Measurements from ENCODE around the gene CPOX. TPM values are rescaled to one million over a fixed set of nuclear protein-coding genes. Genes with fewer than 3 reads are reported as not detected.

CPOX gene
- total and polyA plus RNA-seq, 10 of the 15 experiments (the other 5 are each of a cell fraction or from before 2014, with no cell fraction given), result 40.7 to 72.6 (median 64.5) TPM

DNA sequence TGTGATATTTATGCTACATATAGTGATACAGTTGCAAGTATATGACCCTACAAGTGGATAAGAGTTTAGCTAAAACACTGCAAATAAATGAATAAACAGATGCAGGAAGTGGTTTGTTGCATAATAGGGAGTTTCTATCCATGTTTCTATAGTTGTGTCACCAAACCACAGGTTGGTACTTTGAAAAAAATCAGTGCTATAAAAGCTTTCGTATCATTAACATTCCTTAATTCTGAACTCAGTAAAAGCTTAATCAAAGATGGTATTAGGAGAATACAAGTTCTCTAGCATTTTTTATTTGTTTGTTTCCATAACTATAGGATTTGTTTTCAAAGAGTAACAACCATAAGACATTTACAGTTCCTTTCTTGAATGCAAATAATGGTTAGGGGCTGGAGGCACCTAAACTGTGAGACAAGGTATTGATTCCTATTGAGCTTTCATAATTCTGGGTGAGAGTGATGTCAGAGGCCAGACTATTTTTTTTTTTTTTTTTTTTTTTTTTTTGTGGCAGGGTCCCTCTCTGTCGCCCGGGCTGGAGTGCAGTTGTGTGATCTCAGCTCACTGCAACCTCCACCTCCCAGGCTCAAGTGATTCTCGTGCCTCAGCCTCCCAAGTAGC lies 29.6 kb downstream of the CPOX start (continued):
- TF ChIP-seq, protein P1, sequence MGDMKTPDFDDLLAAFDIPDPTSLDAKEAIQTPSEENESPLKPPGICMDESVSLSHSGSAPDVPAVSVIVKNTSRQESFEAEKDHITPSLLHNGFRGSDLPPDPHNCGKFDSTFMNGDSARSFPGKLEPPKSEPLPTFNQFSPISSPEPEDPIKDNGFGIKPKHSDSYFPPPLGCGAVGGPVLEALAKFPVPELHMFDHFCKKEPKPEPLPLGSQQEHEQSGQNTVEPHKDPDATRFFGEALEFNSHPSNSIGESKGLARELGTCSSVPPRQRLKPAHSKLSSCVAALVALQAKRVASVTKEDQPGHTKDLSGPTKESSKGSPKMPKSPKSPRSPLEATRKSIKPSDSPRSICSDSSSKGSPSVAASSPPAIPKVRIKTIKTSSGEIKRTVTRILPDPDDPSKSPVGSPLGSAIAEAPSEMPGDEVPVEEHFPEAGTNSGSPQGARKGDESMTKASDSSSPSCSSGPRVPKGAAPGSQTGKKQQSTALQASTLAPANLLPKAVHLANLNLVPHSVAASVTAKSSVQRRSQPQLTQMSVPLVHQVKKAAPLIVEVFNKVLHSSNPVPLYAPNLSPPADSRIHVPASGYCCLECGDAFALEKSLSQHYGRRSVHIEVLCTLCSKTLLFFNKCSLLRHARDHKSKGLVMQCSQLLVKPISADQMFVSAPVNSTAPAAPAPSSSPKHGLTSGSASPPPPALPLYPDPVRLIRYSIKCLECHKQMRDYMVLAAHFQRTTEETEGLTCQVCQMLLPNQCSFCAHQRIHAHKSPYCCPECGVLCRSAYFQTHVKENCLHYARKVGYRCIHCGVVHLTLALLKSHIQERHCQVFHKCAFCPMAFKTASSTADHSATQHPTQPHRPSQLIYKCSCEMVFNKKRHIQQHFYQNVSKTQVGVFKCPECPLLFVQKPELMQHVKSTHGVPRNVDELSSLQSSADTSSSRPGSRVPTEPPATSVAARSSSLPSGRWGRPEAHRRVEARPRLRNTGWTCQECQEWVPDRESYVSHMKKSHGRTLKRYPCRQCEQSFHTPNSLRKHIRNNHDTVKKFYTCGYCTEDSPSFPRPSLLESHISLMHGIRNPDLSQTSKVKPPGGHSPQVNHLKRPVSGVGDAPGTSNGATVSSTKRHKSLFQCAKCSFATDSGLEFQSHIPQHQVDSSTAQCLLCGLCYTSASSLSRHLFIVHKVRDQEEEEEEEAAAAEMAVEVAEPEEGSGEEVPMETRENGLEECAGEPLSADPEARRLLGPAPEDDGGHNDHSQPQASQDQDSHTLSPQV (IDR thresholded peaks at IDR 0.05), result no peak

DNA sequence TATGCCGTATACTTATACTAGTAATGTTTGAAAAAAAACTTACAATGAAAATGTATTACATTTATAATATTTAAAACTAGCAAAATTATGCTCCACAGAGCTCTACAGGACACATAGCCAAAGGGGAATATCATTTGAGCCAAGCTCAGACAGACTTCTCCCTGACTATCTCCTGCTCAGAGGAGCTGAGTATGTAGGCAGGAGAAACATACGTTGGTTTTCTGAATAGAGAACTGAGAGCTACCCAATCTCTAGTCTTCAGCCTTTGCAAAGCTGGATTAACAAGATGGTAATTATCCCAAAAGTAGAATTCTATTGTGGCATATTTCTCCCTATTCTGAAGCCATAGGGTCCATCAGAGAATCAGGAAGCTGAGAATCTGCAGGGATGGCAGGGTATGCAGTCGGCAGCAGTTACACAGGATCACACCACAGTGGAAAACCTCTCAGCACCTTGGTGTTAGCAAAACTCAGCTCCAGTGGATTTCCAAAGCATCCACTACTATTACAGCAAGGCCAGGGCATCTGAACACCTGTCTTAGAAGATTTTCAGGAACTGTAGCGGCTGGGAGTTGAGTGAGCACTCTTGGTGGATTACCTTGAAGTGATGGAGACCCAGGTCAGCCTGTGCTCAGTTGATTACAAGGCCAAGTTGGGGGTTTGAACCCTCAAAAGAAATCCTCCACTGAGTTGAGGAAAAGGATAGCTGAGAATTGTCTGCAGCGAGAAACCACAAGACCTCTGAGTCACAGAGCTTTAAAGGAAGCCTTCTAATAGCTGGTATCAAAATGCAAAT lies 31.5 kb downstream of the CPOX start:
- intact Hi-C loops (cut with micrococcal nuclease; ENCODE audit: unreplicated experiment), result loop anchor here (1.0 kb wide), 1 partner anchor 31 kb away; the partner anchor contains the start of gene GPR15
- POLR2A ChIA-PET, result interaction anchor here (1.0 to 23.2 kb wide), 8 partner anchors 9 to 36 kb away, joined by 3 to 350 read pairs (median 5); partner anchors contain the start of gene GPR15
- TF ChIP-seq IKZF2 (IDR thresholded peaks at IDR 0.05) (peak; percentile 56 to 66), SPI1 (IDR thresholded peaks at IDR 0.05; ENCODE audit: borderline replicate concordance, insufficient read depth, low read depth, low read length) (peak; percentile 63; the same call in 1 of the 2 replicates), SIX5 (IDR thresholded peaks at IDR 0.05; ENCODE audit: low read depth, low read length, severe bottlenecking) (no peak), TAF1 (IDR thresholded peaks at IDR 0.05; ENCODE audit: borderline replicate concordance, low read depth, low read length) (peak; percentile 61; the same call in 1 of the 2 replicates), EED (IDR thresholded peaks at IDR 0.05; ENCODE audit: low read depth) (peak; percentile 68; the same call in 1 of the 2 replicates)
- TF ChIP-seq, protein P2, sequence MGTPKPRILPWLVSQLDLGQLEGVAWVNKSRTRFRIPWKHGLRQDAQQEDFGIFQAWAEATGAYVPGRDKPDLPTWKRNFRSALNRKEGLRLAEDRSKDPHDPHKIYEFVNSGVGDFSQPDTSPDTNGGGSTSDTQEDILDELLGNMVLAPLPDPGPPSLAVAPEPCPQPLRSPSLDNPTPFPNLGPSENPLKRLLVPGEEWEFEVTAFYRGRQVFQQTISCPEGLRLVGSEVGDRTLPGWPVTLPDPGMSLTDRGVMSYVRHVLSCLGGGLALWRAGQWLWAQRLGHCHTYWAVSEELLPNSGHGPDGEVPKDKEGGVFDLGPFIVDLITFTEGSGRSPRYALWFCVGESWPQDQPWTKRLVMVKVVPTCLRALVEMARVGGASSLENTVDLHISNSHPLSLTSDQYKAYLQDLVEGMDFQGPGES (IDR thresholded peaks at IDR 0.05), result no peak
- TF ChIP-seq, protein P3, sequence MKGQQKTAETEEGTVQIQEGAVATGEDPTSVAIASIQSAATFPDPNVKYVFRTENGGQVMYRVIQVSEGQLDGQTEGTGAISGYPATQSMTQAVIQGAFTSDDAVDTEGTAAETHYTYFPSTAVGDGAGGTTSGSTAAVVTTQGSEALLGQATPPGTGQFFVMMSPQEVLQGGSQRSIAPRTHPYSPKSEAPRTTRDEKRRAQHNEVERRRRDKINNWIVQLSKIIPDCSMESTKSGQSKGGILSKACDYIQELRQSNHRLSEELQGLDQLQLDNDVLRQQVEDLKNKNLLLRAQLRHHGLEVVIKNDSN (IDR thresholded peaks at IDR 0.05; ENCODE audit: borderline replicate concordance, extremely low read length, insufficient read depth, low read depth, low read length), result no peak

More for the DNA sequence above, 31.5 kb downstream of the CPOX start:
- ChIA-PET SMC1A (ENCODE audit: uncharacterized antibody, unreplicated experiment) (interaction anchor here (0.6 to 23.6 kb wide), 16 partner anchors 8 to 172 kb away, joined by 3 to 603 read pairs (median 3); partner anchors contain the start of genes CLDND1 and GPR15), CTCF (interaction anchor here (0.8 to 3.2 kb wide), 11 partner anchors 9 to 39 kb away, joined by 3 to 24 read pairs (median 5); partner anchors contain the start of genes CLDND1 and GPR15), RAD21 (ENCODE audit: unreplicated experiment) (interaction anchor here (0.6 to 20.2 kb wide), 14 partner anchors 9 to 186 kb away, joined by 3 to 511 read pairs (median 6); partner anchors contain the start of genes CLDND1, CPOX and GPR15)
- peaks cover 44% of the 10 kb centered on the region for H3K4me1 ChIP-seq (ENCODE audit: control insufficient read depth, insufficient read depth, low read length)
- no peaks in the 10 kb centered on the region; the same call in 2 of the 3 replicates for H3K9me3 ChIP-seq (replicated peaks; ENCODE audit: control insufficient read depth, insufficient read depth, low read length)
- in situ Hi-C loops (cut with MboI), result loop anchor here (5.0 kb wide), 1 partner anchor 35 kb away; no protein-coding TSS in a partner anchor
- H3K27ac ChIP-seq (ENCODE audit: control insufficient read depth, insufficient read depth), result peak overlapping the region; percentile 100
- peak overlapping the region; percentile 99 for H3K9ac ChIP-seq (ENCODE audit: control insufficient read depth, insufficient read depth, low read length)
- H3K79me2 ChIP-seq (ENCODE audit: control insufficient read depth, insufficient read depth, low read length), result peaks cover 93% of the 10 kb centered on the region
- H3K36me3 ChIP-seq (ENCODE audit: control insufficient read depth in 2 of 2, insufficient read depth in 2 of 2, low read length in 1 of 2), result no peaks in the 10 kb centered on the region
- ATAC-seq (peak; percentile 24), DNase-seq (ENCODE audit: low read depth, low spot score) (no peak), FAIRE-seq (no peak)
- peak overlapping the region; percentile 63 for H3K4me3 ChIP-seq
- 2% methylated on average over 5 of the region's 5 CpGs for WGBS (ENCODE audit: insufficient coverage, insufficient replicate concordance, low lambda C conversion rate, missing lambda C conversion rate)
- no peaks in the 10 kb centered on the region for H3K27me3 ChIP-seq (replicated peaks in 1 of 2; ENCODE audit: control insufficient read depth in 2 of 2, insufficient read depth in 2 of 2, low read length in 1 of 2)
- H3K4me2 ChIP-seq (ENCODE audit: control insufficient read depth, insufficient read depth), result peak overlapping the region; percentile 99
- H4K20me1 ChIP-seq (ENCODE audit: control insufficient read depth, insufficient read depth), result no peaks in the 10 kb centered on the region
- BruUV-seq (replicated peaks), result no TSS peak
- H2AFZ ChIP-seq (ENCODE audit: control insufficient read depth, low read depth, low read length), result no peak overlapping the region

Data from GM12878 (cell line).